ES-I3 (cell line): ENCODE results near the gene CCDC88B.

Experiments
- H3K36me3 ChIP-seq: 2 replicates; pipeline ENCODE4 v1.6.1; 2013; ENCODE audit warnings: mild to moderate bottlenecking, low read length, control low read depth, moderate library complexity; ENCODE audit not compliant: insufficient read depth
- H3K4me1 ChIP-seq: 2 replicates; pipeline ENCODE4 v1.6.1; 2013; ENCODE audit warnings: mild to moderate bottlenecking, control low read depth, low read length; ENCODE audit not compliant: insufficient read depth
- H3K9ac ChIP-seq: 2 replicates; pipeline ENCODE4 v1.6.1; 2013; ENCODE audit warnings: low read depth, mild to moderate bottlenecking, low read length, moderate library complexity
- H3K9me3 ChIP-seq: 2 replicates; pipeline ENCODE4 v1.6.1; 2013; ENCODE audit warnings: mild to moderate bottlenecking, low read length, moderate library complexity; ENCODE audit not compliant: control insufficient read depth, insufficient read depth

The CCDC88B gene

DNA sequence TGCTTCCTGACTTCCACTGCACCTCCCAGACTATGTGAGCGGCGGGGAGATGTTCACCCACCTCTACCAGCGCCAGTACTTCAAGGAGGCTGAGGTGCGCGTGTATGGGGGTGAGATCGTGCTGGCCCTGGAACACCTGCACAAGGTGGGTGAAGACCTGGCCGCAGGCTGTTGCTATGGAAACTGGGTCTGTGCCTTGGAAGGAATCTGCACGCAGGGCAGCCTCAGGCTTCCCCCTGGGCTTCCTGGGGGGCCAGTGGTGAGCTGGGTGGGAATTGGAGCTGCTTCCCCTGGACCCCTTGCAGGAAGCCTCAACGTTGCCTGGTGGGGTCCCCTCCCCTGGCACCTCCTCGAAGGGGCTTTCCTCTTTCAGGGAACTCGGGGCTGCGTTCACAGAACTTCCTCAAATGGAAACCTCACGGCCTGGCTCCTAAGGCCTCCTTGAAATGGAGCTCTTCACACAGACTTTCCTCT lies 20.5 kb downstream of the CCDC88B start:
- H3K9me3 ChIP-seq: no peaks in the 10 kb centered on the region
- 0 out of 2 replicates have a peak, but pooled peaks cover 3% of the 10 kb centered on the region for H3K36me3 ChIP-seq
- no peak overlapping the region for H3K9ac ChIP-seq
- peaks cover 23% of the 10 kb centered on the region; the same call in 1 of the 2 replicates for H3K4me1 ChIP-seq

DNA sequence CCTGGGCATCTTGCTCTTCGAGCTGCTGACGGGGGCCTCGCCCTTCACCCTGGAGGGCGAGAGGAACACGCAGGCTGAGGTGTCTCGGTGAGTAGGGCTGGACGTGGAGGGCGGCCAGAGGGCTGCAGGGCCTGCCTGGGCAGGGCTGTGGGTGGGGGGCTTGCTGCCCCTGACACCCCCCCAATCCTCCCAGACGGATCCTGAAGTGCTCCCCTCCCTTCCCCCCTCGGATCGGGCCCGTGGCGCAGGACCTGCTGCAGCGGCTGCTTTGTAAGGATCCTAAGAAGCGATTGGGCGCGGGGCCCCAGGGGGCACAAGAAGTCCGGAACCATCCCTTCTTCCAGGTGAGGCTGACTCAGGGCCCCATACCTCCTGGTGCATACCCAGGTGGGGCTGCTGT lies 21.7 kb downstream of the CCDC88B start:
- Histone ChIP-seq H3K9me3 (no peaks in the 10 kb centered on the region), H3K9ac (no peak overlapping the region), H3K4me1 (peaks cover 18% of the 10 kb centered on the region; the same call in 1 of the 2 replicates), H3K36me3 (peaks cover 6% of the 10 kb centered on the region; the same call in 1 of the 2 replicates)

DNA sequence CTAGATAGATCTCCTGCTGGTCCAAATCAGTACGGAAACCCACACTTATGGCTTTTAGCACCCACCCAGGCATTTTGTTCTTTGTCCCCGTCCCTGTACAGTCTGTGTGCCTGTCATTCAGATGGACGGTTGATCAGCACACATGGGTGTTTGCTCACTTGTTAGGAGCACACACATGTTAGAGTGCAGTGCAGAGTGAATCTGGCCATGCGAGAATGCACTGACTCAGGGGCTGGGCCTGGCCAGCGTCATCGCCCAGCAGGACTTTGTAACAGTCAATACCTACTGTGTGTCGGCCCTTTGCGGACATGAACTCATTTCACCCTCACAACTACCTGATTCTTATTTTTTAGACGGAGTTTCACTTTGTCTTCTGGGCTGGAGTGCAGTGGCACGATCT lies 22.3 kb downstream of the CCDC88B start:
- Histone ChIP-seq H3K9me3 (no peaks in the 10 kb centered on the region), H3K4me1 (peaks cover 14% of the 10 kb centered on the region; the same call in 1 of the 2 replicates), H3K36me3 (peaks cover 6% of the 10 kb centered on the region; the same call in 1 of the 2 replicates), H3K9ac (no peak overlapping the region)

DNA sequence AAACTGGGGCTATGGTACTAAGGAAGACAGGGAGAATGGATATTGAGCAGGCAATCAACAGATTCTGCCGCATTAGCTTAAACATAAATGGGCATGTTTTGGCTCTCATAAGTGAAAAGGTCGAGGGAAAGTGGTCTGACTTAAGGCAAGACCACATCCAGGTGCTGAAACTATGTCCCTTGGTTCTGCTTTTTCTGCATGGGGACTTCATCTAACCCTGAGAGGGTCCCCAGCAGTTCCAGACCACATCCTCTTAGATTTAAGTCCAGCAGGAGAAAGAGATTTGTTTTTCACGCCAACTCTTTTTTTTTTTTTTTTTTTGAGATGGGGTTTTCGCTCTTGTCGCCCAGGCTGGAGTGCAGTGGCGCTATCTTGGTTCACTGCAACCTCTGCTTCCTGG lies 24.4 kb downstream of the CCDC88B start:
- H3K9me3 ChIP-seq: no peaks in the 10 kb centered on the region
- H3K9ac ChIP-seq: no peak overlapping the region
- H3K4me1 ChIP-seq: no peaks in the 10 kb centered on the region
- peaks cover 6% of the 10 kb centered on the region; the same call in 1 of the 2 replicates for H3K36me3 ChIP-seq

GRCh38 chr11:64364911-64365310 lies 24.9 kb downstream of the CCDC88B start:
- peaks cover 6% of the 10 kb centered on the region; the same call in 1 of the 2 replicates for H3K36me3 ChIP-seq
- no peaks in the 10 kb centered on the region for H3K4me1 ChIP-seq
- no peaks in the 10 kb centered on the region for H3K9me3 ChIP-seq
- H3K9ac ChIP-seq: no peak overlapping the region

DNA sequence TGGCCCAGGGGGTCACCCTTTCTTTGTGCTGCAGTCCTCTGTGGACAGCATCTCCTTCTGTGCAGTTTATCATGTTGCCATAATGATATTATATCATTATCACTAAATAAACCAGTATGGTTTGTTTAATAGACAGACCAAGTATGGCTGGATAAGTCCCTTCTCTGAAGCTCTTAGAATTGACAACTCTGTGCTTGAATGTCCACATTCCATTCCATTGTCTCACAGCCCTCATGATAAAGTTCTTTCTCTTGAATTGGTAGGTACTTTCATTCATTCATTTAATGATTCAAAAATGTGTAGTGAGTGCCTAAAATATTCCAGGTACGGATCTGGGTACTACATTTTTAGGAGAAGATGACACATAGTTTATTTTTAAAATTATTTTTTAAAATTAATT lies 26.7 kb downstream of the CCDC88B start:
- no peak overlapping the region for H3K9ac ChIP-seq
- H3K36me3 ChIP-seq: peaks cover 6% of the 10 kb centered on the region; the same call in 1 of the 2 replicates

GRCh38 chr11:64367931-64368672 lies 28.1 kb downstream of the CCDC88B start:
- H3K36me3 ChIP-seq: peaks cover 3% of the 10 kb centered on the region; the same call in 1 of the 2 replicates
- no peaks in the 10 kb centered on the region for H3K9me3 ChIP-seq
- peaks cover 4% of the 10 kb centered on the region; the same call in 1 of the 2 replicates for H3K4me1 ChIP-seq
- H3K9ac ChIP-seq: no peak overlapping the region

More for the DNA sequence above, 26.7 kb downstream of the CCDC88B start:
- H3K4me1 ChIP-seq: no peaks in the 10 kb centered on the region
- H3K9me3 ChIP-seq: no peaks in the 10 kb centered on the region

GRCh38 chr11:64368673-64369074 lies 28.7 kb downstream of the CCDC88B start:
- no peaks in the 10 kb centered on the region for H3K9me3 ChIP-seq
- peaks cover 3% of the 10 kb centered on the region; the same call in 1 of the 2 replicates for H3K36me3 ChIP-seq
- H3K9ac ChIP-seq: no peak overlapping the region
- H3K4me1 ChIP-seq: peaks cover 5% of the 10 kb centered on the region; the same call in 1 of the 2 replicates

DNA sequence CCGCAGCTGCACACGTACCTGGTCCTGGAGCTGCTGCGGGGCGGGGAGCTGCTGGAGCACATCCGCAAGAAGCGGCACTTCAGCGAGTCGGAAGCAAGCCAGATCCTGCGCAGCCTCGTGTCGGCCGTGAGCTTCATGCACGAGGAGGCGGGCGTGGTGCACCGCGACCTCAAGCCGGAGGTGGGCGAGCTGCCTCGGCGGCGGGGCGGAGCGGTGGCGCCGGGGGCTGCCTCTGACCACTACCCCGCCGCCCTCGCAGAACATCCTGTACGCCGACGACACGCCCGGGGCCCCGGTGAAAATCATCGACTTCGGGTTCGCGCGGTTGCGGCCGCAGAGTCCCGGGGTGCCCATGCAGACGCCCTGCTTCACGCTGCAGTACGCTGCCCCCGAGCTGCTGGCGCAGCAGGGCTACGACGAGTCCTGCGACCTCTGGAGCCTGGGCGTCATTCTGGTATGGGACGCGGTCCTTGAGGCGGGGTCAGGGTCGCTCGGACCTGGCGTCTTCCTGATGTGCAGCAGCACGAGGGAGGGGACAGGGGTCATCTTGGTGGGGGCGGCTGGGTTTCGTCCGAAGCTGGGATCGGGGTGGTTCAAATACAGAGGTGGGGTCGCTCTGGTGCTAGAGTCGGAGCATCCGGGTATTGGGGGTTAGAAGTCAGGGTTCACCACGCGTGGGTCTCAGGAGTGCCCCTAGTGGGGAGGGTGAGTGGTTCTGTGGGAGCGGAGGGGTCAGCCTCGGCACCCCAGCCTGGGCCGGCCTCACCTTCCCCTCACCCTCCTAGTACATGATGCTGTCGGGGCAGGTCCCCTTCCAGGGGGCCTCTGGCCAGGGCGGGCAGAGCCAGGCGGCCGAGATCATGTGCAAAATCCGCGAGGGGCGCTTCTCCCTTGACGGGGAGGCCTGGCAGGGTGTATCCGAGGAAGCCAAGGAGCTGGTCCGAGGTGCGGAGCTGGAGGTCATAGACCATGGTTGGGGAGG lies 29.7 kb downstream of the CCDC88B start:
- Histone ChIP-seq H3K9ac (no peak overlapping the region), H3K36me3 (peaks cover 3% of the 10 kb centered on the region; the same call in 1 of the 2 replicates), H3K9me3 (no peaks in the 10 kb centered on the region), H3K4me1 (peaks cover 8% of the 10 kb centered on the region; the same call in 1 of the 2 replicates)

DNA sequence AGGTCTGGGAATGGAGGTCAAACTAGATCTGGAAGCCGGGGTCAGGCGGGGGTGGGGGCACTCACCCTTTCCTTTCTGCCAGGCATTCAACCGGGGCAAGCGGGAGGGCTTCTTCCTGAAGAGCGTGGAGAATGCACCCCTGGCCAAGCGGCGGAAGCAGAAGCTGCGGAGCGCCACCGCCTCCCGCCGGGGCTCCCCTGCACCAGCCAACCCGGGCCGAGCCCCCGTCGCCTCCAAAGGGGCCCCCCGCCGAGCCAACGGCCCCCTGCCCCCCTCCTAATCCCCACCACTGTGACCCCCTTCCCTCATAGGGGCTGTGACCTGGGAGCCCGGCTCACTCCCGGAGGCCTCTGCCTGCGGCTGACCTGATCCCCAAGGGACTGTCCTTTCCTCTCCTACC lies 31.2 kb downstream of the CCDC88B start:
- no peaks in the 10 kb centered on the region for H3K36me3 ChIP-seq
- peaks cover 8% of the 10 kb centered on the region; the same call in 1 of the 2 replicates for H3K4me1 ChIP-seq
- H3K9ac ChIP-seq: no peak overlapping the region
- H3K9me3 ChIP-seq: no peaks in the 10 kb centered on the region

GRCh38 chr11:64372021-64372420 lies 32.0 kb downstream of the CCDC88B start:
- Histone ChIP-seq H3K36me3 (no peaks in the 10 kb centered on the region), H3K9me3 (no peaks in the 10 kb centered on the region), H3K9ac (no peak overlapping the region; the same call in 1 of the 2 replicates), H3K4me1 (peaks cover 8% of the 10 kb centered on the region; the same call in 1 of the 2 replicates)

GRCh38 chr11:64372802-64373597 lies 33.0 kb downstream of the CCDC88B start:
- peak overlapping the region; percentile 78 for H3K9ac ChIP-seq
- peaks cover 8% of the 10 kb centered on the region; the same call in 1 of the 2 replicates for H3K4me1 ChIP-seq

DNA sequence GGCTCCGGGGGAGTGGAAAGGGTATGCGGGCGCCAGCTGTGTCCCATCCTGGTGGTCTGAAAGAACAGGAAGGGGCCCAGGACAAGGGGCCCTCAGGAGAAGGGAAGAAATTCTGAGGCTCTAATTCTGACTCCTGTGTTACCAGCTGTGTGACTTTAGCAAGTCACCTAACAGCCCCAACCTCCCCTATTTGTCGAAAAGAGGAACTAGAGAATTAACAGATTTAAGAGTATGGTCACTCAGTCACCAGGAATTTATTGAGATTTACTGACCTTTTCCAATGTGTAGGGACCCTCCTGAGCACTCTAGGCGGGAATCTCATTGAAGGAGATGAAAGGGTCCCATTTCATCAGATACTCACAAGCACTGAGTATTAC lies 33.6 kb downstream of the CCDC88B start:
- Histone ChIP-seq H3K36me3 (no peaks in the 10 kb centered on the region), H3K9me3 (no peaks in the 10 kb centered on the region), H3K9ac (peak overlapping the region; percentile 78), H3K4me1 (peaks cover 8% of the 10 kb centered on the region; the same call in 1 of the 2 replicates)

More at GRCh38 chr11:64372802-64373597, 33.0 kb downstream of the CCDC88B start:
- Histone ChIP-seq H3K9me3 (no peaks in the 10 kb centered on the region), H3K36me3 (no peaks in the 10 kb centered on the region)
